DND-41 (cell line): ENCODE measurements around the gene AHCYL2.

ENCODE experiments used
- ATAC-seq: fragments of 200-7000 bp; cut with Tn5 transposase; 3 replicates; pipeline ENCODE4 v1.9.1; 2021; ENCODE audit warnings: low read depth; ENCODE audit not compliant: insufficient read depth
- DNase-seq: peaks from one replicate; pipeline ENCODE4 v3.0.0-alpha.2; 2020
- H2AFZ ChIP-seq: 2 replicates; pipeline ENCODE4 v1.6.0; 2012; ENCODE audit warnings: low read depth, low read length
- H3K27ac ChIP-seq: 2 replicates; pipeline ENCODE4 v1.5.1; 2012; ENCODE audit warnings: low read length, inconsistent platforms
- H3K27me3 ChIP-seq: fragments of 200-600 bp; sonication (generic); 2 replicates; pipeline ENCODE4 v1.6.0; 2012; ENCODE audit warnings: low read length, mild to moderate bottlenecking, inconsistent platforms; ENCODE audit not compliant: insufficient read depth, poor library complexity
- H3K36me3 ChIP-seq: 2 replicates; pipeline ENCODE4 v1.5.1; 2012; ENCODE audit warnings: low read length, inconsistent platforms; ENCODE audit not compliant: insufficient read depth
- H3K4me1 ChIP-seq: 2 replicates; pipeline ENCODE4 v1.5.1; 2012; ENCODE audit warnings: mild to moderate bottlenecking, low read length; ENCODE audit not compliant: insufficient read depth
- H3K4me2 ChIP-seq: 2 replicates; pipeline ENCODE4 v1.6.0; 2012; ENCODE audit warnings: mild to moderate bottlenecking, moderate library complexity, low read length, inconsistent platforms; ENCODE audit not compliant: insufficient read depth
- H3K4me3 ChIP-seq, 2 experiments: fragments of 200-600 bp in 1 of 2; shearing (Covaris generic) in 1 of 2; 2 replicates each; pipeline ENCODE4 v1.5.1; 2012 to 2016; ENCODE audit warnings: inconsistent platforms in 2 of 2, low read length in 2 of 2, mild to moderate bottlenecking in 2 of 2, low read depth in 1 of 2, moderate library complexity in 1 of 2
- H3K79me2 ChIP-seq: 2 replicates; pipeline ENCODE4 v1.6.0; 2012; ENCODE audit warnings: low read length, inconsistent platforms; ENCODE audit not compliant: insufficient read depth
- H3K9ac ChIP-seq: 2 replicates; pipeline ENCODE4 v1.6.0; 2012; ENCODE audit warnings: low read depth, mild to moderate bottlenecking, inconsistent platforms, low read length, moderate library complexity
- H3K9me3 ChIP-seq: 2 replicates; pipeline ENCODE4 v1.5.1; 2012; ENCODE audit warnings: low read length, moderate library complexity, mild to moderate bottlenecking, inconsistent platforms; ENCODE audit not compliant: insufficient read depth, severe bottlenecking
- H4K20me1 ChIP-seq: 2 replicates; pipeline ENCODE4 v1.6.0; 2012; ENCODE audit warnings: low read length; ENCODE audit not compliant: insufficient read depth
- CTCF ChIP-seq: IDR thresholded peaks from 2 replicates; pipeline ENCODE4 v1.5.1; 2012; ENCODE audit warnings: borderline replicate concordance, low read length, moderate library complexity, mild to moderate bottlenecking; ENCODE audit not compliant: poor library complexity, severe bottlenecking; ENCODE audit errors: extremely low read depth
- EZH2 ChIP-seq: IDR thresholded peaks from 3 replicates; pipeline ENCODE4 v1.6.1; 2012; ENCODE audit warnings: borderline replicate concordance, low read depth, mild to moderate bottlenecking, moderate library complexity, low read length, inconsistent platforms; ENCODE audit not compliant: severe bottlenecking

AHCYL2 gene

GRCh38 chr7:129311429-129311828 is 86.6 kb downstream of the AHCYL2 start:
- no peaks in the 10 kb centered on the region for H3K27me3 ChIP-seq
- H3K4me1 ChIP-seq: no peaks in the 10 kb centered on the region
- no peak overlapping the region for H3K4me3 ChIP-seq
- DNase-seq (no peak), ATAC-seq (no peak)
- no peaks in the 10 kb centered on the region for H3K79me2 ChIP-seq
- H2AFZ ChIP-seq: no peak overlapping the region
- H3K4me2 ChIP-seq: no peak overlapping the region
- no peaks in the 10 kb centered on the region for H3K36me3 ChIP-seq
- no peaks in the 10 kb centered on the region for H4K20me1 ChIP-seq
- H3K9ac ChIP-seq: no peak overlapping the region
- H3K27ac ChIP-seq: no peak overlapping the region
- no peaks in the 10 kb centered on the region for H3K9me3 ChIP-seq
- no peak for TF ChIP-seq EZH2
- TF ChIP-seq CTCF: no peak

GRCh38 chr7:129313282-129313681 is 88.5 kb downstream of the AHCYL2 start:
- no peaks in the 10 kb centered on the region for H4K20me1 ChIP-seq
- no peaks in the 10 kb centered on the region for H3K4me1 ChIP-seq
- no peaks in the 10 kb centered on the region for H3K9me3 ChIP-seq
- H3K36me3 ChIP-seq: no peaks in the 10 kb centered on the region
- DNase-seq: no peak
- no peaks in the 10 kb centered on the region for H3K79me2 ChIP-seq
- H3K4me3 ChIP-seq: no peak overlapping the region
- no peak overlapping the region for H3K9ac ChIP-seq
- no peak overlapping the region for H2AFZ ChIP-seq
- H3K27ac ChIP-seq: no peak overlapping the region
- no peak for ATAC-seq
- no peak overlapping the region for H3K4me2 ChIP-seq
- no peak for TF ChIP-seq EZH2
- TF ChIP-seq CTCF: no peak
- no peaks in the 10 kb centered on the region for H3K27me3 ChIP-seq

GRCh38 chr7:129315960-129316359 is 91.1 kb downstream of the AHCYL2 start:
- no peak overlapping the region for H3K9ac ChIP-seq
- H2AFZ ChIP-seq: no peak overlapping the region
- H4K20me1 ChIP-seq: no peaks in the 10 kb centered on the region
- no peaks in the 10 kb centered on the region for H3K9me3 ChIP-seq
- no peak overlapping the region for H3K4me2 ChIP-seq
- no peaks in the 10 kb centered on the region for H3K4me1 ChIP-seq
- no peak overlapping the region for H3K4me3 ChIP-seq
- no peaks in the 10 kb centered on the region for H3K27me3 ChIP-seq
- ATAC-seq (no peak), DNase-seq (no peak)
- no peak overlapping the region for H3K27ac ChIP-seq
- no peak for TF ChIP-seq CTCF
- no peak for TF ChIP-seq EZH2
- H3K79me2 ChIP-seq: no peaks in the 10 kb centered on the region
- no peaks in the 10 kb centered on the region for H3K36me3 ChIP-seq

- Histone ChIP-seq H3K4me1 (no peaks in the 10 kb centered on the region), H3K36me3 (no peaks in the 10 kb centered on the region), H3K9me3 (no peaks in the 10 kb centered on the region), H3K27me3 (no peaks in the 10 kb centered on the region), H3K9ac (no peak overlapping the region), H3K4me2 (no peak overlapping the region), H3K4me3 (no peak overlapping the region), H3K27ac (no peak overlapping the region), H4K20me1 (no peaks in the 10 kb centered on the region), H2AFZ (no peak overlapping the region), H3K79me2 (no peaks in the 10 kb centered on the region)
- TF ChIP-seq CTCF (no peak), EZH2 (no peak)
- no peak for DNase-seq
- ATAC-seq: no peak
Measured at GRCh38 chr7:129317450-129317849, 92.6 kb downstream of the AHCYL2 start.
